A549 (cell line): ENCODE measurements around the gene OBSL1.

Experiments
- CEBPB ChIP-seq, 2 experiments: fragments of >200 bp in 1 of 2; sonication (Bioruptor Twin) in 1 of 2; formaldehyde crosslinking in 1 of 2; IDR thresholded peaks; 2 replicates each; pipeline ENCODE4 v1.6.1; 2012 to 2016
- POLR2A ChIP-seq: IDR thresholded peaks from 2 replicates; pipeline ENCODE4 v1.6.1; 2012; ENCODE audit warnings: mild to moderate bottlenecking, low read length
- RNF2 ChIP-seq: fragments of 200-600 bp; sonication (generic); IDR thresholded peaks from 2 replicates; pipeline ENCODE4 v1.6.1; 2016; ENCODE audit warnings: low read depth, mild to moderate bottlenecking, antibody characterized with exemption, moderate library complexity, borderline replicate concordance
- TF ChIP-seq, protein P1 (sequence below): fragments of 450-650 bp; IDR thresholded peaks from 2 replicates; pipeline ENCODE4 v1.6.1; 2014; ENCODE audit warnings: antibody characterized with exemption
- TF ChIP-seq, protein P2 (sequence below): fragments of >200 bp; sonication (Bioruptor Twin); formaldehyde crosslinking; IDR thresholded peaks from 3 replicates; pipeline ENCODE4 v1.5.1; 2016

DNA sequence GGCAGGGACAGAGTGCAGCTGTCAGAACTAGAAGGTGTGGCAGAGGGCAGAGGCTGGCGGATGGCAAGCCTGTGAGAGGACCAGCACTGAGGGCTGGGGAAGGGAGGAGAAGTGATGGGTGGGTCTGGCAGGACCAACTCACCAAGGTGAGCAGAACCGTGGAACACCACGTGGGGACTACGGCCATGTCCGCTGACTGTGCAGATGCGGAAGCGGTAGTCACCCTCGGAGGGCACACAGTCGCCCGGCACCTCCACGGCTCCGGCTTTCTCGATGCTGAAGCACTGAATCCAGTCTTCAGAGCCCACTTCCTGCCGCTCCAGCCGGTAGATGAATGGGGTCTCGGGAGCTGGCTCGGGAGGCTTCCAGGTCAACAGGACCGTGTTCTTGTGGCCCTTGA lies 4.2 kb downstream of the OBSL1 start:
- TF ChIP-seq CEBPB (IDR thresholded peaks at IDR 0.05) = no peak
- TF ChIP-seq POLR2A = peak; percentile 17; the same call in 1 of the 2 replicates
- TF ChIP-seq, protein P1, sequence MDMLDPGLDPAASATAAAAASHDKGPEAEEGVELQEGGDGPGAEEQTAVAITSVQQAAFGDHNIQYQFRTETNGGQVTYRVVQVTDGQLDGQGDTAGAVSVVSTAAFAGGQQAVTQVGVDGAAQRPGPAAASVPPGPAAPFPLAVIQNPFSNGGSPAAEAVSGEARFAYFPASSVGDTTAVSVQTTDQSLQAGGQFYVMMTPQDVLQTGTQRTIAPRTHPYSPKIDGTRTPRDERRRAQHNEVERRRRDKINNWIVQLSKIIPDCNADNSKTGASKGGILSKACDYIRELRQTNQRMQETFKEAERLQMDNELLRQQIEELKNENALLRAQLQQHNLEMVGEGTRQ = no peak
- no peak for TF ChIP-seq RNF2
- TF ChIP-seq, protein P2, sequence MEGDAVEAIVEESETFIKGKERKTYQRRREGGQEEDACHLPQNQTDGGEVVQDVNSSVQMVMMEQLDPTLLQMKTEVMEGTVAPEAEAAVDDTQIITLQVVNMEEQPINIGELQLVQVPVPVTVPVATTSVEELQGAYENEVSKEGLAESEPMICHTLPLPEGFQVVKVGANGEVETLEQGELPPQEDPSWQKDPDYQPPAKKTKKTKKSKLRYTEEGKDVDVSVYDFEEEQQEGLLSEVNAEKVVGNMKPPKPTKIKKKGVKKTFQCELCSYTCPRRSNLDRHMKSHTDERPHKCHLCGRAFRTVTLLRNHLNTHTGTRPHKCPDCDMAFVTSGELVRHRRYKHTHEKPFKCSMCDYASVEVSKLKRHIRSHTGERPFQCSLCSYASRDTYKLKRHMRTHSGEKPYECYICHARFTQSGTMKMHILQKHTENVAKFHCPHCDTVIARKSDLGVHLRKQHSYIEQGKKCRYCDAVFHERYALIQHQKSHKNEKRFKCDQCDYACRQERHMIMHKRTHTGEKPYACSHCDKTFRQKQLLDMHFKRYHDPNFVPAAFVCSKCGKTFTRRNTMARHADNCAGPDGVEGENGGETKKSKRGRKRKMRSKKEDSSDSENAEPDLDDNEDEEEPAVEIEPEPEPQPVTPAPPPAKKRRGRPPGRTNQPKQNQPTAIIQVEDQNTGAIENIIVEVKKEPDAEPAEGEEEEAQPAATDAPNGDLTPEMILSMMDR = no peak
